ENCODE results near the gene BCL11A.

The BCL11A gene

GRCh38 chr2:60522462-60522861 is 31.0 kb downstream of the BCL11A start:
- no peak for DNase-seq

DNA sequence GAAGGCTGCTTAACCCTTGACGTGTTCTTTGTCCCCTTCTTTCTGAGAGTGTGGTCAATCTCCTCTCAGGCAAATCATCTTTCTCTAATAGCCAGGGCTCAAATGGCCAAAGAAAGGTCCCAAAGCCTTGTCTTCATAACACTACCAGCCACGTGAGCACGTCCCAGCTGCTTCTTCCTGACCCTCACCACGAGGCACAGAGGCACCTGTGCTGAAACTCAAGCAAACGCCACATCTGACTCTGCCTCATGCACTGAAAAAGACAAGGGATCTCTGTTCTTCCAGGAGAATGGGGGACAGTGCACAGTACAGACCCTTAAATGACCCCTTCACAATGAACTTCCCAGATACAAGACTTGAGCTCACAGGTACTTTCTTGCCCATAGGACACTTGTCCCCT is 31.8 kb downstream of the BCL11A start:
- no peak for DNase-seq

DNA sequence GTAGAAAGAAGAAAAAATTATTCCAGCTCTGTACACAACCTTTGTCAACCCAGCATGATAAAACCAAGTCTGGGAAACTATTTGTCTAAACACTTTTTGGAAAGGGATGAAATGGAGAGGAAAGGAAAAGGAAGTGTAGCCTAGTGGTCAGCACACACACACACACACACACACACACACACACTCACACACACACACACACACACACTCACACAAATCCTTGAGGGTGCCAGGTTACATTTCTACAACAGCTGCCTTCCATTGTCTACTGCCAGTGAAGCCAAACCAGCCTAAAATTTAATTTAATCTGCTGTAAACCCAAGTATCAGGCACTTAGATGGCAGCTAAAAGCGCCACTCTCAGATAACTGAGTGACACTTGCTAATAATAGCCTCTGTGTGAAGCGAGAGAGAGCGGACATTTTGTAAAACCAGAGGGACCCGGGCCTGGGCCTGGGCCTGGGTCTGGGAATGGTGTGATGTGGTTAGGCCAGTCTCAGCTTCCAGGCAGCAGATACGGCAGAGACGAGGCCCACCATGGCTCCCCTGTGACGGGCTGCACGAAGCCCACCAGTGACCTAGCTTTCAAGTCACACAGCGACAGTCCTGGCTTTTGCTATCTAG is 32.4 kb downstream of the BCL11A start:
- DNase-seq = no peak

DNA sequence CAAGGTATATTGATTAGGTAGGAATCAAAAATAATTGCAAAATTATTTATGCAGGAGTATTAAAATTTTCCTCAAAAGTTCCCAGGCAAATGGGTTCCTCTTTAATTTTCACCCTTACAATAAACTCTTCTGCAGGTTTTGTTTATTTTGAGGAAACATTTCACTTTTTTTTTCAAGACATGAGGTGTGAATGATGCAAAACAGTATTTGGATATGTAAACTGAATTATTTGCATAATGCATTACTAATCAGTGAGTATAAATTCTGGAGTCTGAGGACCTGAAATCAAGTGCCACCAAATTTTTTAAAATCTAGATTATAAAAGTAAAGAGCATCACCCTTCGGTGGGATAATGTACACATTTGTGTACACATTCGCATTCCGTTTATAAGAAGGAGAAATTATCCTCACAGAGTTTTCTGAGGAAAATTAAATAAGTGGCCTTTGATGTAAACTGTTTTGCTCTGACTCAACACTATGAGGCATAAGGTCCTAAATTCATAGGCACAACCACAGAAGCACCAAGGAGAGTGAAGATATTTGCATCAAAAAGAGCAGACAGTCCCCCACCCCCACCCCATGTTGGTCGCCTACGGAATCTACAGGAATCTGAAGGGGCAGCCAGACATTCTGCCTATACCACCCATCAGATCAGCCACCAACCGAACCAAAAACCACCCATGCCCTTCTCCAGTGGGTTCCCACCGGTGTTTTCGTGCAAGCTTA is 33.1 kb downstream of the BCL11A start:
- no peak for DNase-seq

DNA sequence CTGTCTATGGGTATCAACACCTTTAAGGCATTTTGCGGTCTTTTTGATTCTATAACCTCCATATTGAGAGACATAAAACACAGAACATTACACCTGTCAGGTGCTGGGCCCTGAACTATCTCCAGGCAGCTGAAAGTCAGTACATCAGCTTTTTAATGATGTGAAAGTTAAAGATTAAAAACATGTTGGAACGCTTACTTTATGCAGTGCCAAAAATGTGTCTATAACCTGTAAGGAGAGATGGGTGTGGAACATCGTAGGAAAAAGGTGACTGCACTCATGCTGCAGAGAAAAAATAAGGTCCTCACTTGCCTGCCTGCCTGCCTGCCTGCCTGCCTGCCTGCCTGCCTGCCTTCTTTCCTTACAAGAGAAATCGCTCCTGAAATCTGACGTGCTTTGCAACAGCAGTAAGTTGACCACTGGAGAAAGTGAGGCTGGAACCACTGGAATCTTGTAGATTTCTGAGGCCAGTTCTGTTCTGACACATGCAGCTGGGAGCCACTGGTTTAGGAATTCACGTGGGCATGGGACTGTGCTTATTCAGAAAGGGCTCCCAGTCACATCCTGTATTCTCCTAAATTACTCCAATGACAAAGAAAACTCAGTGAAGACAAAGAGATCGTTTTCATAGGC is 34.1 kb downstream of the BCL11A start:
- no peak for DNase-seq

DNA sequence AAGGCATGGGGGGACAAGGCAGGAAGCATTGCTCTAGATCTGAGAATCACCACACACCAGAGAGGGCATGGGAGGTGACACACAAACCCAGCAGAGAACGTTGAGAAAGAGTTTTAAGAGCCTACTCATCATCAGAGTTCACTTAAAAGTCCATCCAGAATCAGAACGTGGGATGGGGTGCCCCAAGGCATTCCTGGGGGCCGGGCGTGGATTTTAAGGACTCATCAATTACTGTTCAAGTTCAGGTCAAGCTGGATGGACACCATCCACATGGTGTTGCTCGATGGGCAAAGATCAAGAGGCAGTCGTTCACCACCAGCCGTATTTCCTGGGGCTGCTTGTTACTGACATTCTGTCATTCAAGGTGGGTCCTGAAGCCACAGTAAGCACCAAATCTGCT is 34.9 kb downstream of the BCL11A start:
- DNase-seq = no peak

DNA sequence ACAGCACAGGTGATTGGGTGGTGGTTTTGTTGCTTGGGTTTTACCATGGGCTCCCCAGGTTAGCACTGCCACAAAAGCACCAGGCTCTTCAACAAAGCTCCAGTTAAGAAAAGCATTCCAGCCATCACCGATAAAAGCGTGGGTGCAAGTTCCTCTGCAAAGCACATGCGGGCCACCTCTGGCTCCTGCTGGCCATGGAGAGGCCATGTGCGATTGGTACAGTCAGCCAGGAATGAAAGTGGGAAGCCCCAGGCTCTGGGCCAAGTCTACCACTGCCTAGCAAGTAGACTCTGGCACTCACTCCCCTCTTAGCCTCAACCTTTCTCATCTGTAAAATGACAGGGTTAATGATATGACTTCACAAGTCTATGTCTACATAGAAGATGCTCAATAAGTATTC is 36.0 kb downstream of the BCL11A start:
- DNase-seq = no peak

DNA sequence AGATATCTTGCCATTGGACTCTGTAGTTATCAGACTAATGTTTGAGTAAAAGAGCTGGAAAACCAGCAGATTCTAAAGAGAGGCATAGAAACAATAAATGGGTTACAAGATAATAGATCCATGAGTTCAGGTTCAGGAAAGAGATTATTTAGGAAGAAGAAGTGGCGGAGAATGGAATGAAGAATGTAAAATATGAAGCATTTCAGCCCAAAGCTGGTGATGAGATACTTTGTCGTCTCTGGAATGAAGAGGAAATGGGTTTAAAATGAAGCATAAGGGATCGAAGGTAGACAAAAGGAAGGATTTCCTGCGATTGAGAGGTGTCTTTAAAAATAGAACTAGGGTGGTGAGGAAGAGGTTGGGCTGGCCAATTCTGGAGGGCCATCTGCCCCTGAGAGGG is 36.6 kb downstream of the BCL11A start:
- DNase-seq = no peak

DNA sequence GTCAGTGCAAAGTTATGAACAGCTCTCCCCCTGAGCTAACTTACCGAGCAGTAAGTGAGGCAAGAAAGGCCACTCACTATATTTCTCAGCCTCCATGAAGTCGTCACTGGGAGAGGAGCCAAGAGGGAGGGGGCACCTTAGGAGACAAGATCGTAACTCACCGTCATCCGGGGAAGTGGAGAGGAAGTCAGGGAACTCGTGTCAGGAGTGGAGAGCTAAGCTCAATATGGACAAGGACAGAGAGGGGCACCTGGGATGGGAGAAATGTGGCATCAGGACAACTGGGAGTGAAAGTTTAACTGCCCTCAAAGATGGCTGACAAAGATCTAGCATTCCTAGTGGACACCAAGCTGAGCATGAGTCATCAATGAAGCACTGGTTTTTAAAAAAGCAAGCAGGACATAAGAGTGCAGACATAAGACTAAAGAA is 37.1 kb downstream of the BCL11A start:
- DNase-seq = no peak

DNA sequence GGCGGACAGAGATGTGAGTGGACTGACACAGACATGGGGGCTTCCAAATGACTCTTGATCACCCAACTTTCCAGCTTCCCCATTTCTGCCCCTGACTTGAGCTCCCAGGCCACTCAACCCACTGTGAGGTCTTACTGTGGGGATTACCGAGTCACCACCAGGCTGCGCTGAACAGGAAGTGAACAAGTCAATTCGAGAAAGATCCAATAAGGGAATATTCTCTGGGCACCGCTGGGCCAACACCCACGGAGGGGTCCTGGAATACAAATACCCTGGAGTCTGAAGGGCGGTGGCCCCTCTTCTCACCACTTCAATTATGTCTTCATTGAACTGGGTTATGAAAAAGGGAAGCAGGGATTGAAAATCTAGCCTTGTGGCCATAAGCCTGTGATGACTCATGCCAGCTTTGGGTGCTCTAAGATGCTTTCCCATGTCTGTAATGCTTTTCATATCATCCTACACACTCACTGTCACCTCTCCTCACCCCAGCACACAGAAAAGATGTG is 37.7 kb downstream of the BCL11A start:
- no peak for DNase-seq

- DNase-seq = no peak
Observed at GRCh38 chr2:60513996-60514395, 39.5 kb downstream of the BCL11A start.

DNA sequence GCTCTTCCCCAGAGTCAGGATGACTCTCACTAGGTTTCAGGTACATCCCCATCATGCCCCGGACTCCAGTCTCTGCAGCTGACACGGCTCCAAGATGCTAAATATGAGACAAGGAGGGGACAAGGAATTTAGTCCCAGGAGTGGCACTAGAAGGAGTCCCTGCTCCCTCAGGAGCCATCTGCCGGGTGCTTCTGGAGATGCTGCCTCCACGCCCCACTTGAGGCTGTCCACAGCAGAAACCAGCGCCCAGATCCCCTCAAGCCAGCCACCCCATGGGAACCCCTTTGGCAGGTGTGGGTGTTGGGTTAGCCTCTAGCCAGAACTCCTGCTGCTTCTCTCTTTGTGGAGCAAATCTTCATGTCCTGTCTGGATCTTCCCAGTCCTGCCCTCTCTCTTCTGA is 40.3 kb downstream of the BCL11A start:
- no peak for DNase-seq

- DNase-seq = no peak
Observed at GRCh38 chr2:60512641-60513040, 40.8 kb downstream of the BCL11A start.

GRCh38 chr2:60512062-60512622 is 41.3 kb downstream of the BCL11A start:
- no peak for DNase-seq

DNA sequence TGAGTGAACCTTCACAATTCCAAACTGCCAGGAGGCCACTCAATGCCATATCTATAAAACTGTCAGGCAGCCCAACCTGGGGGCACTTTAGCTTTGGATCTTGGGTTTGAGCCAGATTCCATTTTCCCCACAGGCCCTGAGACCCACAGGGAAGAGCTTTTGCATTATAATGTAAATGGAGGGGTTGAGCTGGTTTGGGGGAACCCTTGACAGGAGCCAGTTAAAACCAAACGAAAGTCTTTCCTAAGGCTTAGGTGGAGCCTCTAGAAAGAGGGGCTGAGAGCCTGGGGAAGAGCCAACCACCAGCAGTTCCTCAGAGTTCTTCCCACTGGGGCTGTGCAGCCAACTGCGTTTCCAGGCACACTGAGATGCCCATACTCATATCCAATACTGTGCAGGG is 42.7 kb downstream of the BCL11A start:
- no peak for DNase-seq

GRCh38 chr2:60509066-60509465 is 44.4 kb downstream of the BCL11A start:
- no peak for DNase-seq

GRCh38 chr2:60508339-60508917 is 45.0 kb downstream of the BCL11A start:
- DNase-seq = no peak

GRCh38 chr2:60507211-60507965 is 46.1 kb downstream of the BCL11A start:
- DNase-seq = no peak

DNA sequence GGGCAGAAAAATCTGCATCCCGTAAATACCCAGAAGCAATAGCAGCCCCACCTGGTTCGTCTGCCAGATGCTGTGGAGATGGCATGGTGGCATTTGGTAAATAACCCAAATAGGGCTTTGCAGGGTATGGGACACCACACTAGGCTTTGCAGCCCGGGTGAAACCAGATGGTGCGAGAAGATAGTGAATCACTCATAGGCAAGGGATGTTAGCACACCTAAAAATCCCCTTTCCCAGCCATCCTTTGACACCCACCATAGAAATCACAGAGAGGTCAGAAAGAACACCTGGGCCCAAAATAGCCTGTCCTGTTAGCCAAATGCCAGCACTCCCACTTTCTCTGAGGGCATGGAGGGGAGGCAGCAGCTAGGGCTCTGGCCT is 47.6 kb downstream of the BCL11A start:
- DNase-seq = no peak

GRCh38 chr2:60505240-60505879 is 48.1 kb downstream of the BCL11A start:
- no peak for DNase-seq

DNA sequence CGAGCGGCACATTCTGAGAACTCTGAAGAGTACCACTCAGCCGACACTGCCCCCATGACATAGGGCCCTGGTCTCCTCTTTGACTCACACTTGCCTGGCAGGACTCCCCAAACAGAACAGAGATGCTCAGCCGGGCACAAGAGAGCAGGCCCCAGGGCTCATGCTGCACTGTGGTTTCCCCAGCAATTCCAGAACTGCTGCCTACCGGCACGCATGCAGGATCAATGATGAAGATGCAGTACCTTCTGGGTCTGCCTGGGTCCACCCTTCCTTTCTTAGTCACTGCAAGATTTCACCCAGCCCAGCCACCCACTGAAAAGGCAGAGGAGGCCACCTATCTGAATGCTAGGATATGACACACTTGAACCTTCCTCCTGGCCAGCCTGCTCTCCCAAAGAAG is 49.4 kb downstream of the BCL11A start:
- no peak for DNase-seq

DNA sequence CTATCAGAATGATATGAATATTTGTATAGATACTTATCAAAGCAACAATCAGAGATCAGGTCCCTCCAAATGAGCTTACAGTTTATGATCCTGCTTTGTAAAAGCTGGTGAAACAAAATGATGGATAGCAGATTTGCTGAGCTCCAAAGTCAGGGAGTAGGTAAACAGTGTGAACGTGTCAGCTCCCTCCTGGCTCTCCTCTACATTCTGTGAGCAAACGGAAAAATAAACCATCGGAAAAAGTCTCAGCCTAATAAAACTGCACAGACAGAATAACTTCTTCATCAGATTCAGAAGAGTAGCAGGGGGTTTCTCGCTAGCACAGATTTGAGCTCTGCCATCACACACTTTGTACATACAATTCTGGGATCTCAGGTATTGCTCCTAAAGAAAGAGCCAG is 51.3 kb downstream of the BCL11A start:
- DNase-seq = no peak

Data from activated CD4-positive, alpha-beta T cell treated with anti-CD3 and anti-CD28 coated beads, Interleukin-2, amount 50 U/mL, for 16 hours (primary cell).